D721Med (cell line): Measurements from ENCODE around the gene EIF5AL1.
"Not testable (repeated sequence)": the region's sequence is repeated elsewhere in the genome, so short reads cannot be mapped to it uniquely, and the experiment has no call there.

Experiments
- DNase-seq: peaks from one replicate; pipeline ENCODE4 v3.0.0; 2011; ENCODE audit warnings: low spot score; ENCODE audit not compliant: insufficient read length
- FAIRE-seq: peaks from 2 replicates; lab custom pipeline; 2011; peaks lifted over from hg19 to GRCh38; lab: Jason Lieb, UNC
- TF ChIP-seq, protein P1 (sequence below): IDR thresholded peaks from 2 replicates; pipeline ENCODE4 v1.5.1; 2012; ENCODE audit warnings: mild to moderate bottlenecking, control low read depth; ENCODE audit not compliant: insufficient read depth; ENCODE audit errors: missing control alignments

Gene EIF5AL1

DNA sequence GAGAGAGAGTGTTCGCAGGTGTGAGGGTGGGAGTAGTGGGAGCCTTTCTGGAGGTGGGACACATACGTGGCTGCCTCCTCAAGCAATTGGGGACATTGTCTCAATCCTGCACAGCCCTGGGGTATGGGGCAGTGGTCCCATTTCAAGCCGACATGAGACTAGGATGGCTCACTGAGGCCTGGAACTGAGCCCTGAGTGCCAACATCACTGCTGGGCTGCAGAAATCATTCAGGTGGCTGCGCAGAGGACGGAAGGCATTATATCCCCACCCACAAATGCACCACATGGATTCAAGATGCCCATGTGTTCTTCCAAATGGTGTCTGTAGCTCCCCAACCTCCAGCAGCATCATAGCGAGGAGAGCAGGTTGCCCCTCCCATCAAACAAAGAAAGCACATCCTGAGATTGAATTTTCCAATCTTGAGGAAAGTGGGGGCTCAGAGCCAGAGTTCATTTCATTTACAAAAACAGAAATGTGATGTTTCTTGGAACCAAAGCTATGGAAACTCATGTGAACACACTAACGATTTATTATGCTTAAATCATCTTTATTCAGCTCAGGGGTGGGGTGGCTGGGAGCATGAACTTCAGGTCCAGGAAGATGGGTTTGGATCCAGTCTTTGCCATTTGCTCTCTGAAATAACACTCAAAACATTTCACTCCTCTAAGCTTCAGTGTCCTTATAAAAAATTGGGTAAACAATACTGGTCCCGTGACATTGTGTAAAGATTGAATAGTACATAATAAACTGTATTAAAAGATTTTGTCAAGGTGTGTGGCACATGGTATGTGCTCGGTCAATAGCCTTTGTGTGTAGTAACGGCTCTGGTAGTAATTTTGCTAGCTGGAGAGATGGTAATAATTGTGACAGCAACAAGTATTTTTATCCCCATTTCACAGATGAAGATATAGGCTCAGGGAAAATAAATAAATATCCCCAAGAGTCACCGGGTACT is 43.3 kb downstream of the EIF5AL1 start:
- FAIRE-seq (no peak), DNase-seq (no peak)
- TF ChIP-seq, protein P1, sequence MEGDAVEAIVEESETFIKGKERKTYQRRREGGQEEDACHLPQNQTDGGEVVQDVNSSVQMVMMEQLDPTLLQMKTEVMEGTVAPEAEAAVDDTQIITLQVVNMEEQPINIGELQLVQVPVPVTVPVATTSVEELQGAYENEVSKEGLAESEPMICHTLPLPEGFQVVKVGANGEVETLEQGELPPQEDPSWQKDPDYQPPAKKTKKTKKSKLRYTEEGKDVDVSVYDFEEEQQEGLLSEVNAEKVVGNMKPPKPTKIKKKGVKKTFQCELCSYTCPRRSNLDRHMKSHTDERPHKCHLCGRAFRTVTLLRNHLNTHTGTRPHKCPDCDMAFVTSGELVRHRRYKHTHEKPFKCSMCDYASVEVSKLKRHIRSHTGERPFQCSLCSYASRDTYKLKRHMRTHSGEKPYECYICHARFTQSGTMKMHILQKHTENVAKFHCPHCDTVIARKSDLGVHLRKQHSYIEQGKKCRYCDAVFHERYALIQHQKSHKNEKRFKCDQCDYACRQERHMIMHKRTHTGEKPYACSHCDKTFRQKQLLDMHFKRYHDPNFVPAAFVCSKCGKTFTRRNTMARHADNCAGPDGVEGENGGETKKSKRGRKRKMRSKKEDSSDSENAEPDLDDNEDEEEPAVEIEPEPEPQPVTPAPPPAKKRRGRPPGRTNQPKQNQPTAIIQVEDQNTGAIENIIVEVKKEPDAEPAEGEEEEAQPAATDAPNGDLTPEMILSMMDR, result no peak

DNA sequence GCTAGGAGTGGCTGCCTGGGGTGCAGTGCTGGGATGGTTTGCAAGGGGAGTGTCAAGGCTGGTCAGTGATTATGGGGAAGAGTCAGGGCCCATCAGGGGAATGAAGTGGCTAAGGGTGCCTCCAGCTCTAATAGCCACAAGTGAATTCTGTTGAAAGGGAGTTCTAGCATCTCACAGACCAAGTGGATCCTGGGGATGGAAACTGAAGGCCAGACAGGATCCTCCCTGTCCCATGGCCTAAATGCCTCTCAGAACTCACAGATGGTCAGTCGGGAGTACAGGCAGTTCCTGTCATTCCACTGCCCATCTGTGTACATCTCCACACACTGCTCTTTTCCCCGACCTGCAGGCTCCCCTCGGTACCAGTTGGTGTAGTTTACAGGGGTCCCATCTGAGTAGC is 44.6 kb downstream of the EIF5AL1 start:
- not testable (repeated sequence) for DNase-seq, FAIRE-seq

DNA sequence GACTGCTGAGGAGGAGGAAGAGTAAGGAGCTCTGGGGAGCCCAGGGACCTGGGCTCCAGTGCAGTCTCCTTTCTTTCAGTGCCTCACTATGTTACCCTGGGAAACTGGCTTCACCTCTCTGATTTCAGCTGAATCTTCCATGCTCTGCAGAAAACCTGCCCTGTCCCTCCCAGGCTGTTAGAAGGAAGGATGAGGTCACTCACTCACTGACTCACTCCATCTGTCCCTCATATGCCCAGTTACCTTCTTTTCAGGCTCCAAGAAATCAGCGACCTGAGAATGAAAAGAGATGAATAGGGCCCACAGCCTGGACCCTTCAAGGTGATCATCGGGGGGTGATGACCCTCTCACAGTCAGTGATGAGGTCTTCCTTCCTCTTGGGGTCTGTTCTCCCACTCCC is 47.4 kb downstream of the EIF5AL1 start:
- DNase-seq, result no peak
- TF ChIP-seq, protein P1, result no peak
- no peak for FAIRE-seq

DNA sequence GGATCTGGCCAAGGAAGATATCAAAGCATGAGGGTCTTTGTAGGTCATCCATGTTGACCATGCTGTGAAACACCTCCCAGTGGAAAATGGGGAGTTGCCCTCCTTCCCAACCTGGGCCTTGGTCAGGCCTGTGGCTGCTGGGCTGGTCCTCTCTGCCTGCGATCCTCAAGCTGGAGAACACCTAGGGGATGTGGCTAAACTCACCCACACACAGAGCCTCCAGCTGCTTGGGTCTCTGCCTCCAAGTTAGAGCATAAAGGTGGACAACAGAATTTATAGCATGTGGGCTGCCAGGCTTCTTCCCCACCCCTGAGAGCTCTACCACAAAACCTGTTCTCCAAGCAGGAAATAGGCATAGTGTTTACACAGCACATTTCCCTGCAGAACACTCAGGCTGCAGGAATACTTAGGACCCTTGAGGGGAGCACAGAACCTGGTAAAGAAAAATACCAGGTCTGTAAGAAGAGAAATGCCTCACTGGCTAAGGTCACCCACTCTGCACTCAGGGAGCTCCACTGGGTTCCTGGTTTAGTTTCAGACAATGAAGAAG is 47.9 kb downstream of the EIF5AL1 start, which contains the start of gene SFTPA2:
Gene SFTPA2 (minus strand): TSS at position 248 of the 550 bp plus-strand sequence. CDS start 924 bp downstream, outside the sequence.
- FAIRE-seq, result no peak
- TF ChIP-seq, protein P1, result no peak
- no peak for DNase-seq

DNA sequence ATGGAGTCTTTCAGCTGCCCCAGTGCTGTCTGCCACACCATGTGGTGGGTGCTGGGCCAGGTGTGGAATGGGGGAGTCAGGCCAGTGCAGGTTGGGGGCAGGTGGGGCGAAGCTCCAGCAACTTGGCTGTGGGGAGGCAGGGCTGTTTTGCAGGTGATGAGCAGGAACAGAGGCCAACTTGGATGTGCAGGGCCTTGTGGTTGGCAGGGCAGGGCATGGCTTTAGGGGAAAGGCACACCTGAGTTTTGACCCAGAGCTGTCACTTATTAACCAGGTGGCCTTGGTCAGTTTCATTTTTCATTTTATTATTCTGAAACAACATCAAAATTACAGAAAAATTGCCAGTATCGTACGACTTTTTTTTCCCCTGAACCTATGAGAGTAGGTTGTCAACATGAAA is 48.9 kb downstream of the EIF5AL1 start:
- TF ChIP-seq, protein P1, result no peak
- no peak for FAIRE-seq

DNA sequence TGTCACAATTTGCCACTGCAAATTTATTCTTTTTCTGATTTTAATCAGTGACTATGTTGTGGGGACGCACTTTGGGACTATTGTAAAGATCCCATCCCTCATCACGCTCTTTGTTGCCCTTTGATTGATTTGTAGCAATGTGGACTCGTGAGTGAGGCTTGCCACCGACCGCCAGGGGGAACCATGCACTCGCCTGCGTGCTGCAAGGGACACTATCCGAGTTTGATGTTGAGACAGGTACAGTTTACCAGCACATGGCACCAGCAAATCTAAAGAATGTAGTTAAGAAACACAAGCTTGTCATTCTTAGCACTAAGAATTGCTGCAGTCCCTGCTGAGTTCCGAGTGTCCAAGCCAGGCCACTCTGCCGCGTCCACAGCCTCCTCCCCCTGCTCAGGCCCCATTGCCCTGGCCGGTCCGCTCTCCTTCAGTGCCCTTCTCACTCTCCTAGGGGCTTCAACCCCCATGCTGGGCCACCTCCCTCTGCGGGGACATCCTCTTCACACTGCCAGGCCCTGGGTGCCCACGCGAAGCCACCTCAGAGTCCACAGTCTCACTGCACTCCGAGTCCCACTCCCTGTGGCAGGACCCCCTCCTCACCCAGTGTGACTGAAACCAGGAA is 49.9 kb downstream of the EIF5AL1 start:
- DNase-seq (peak; percentile 55), FAIRE-seq (no peak)
- TF ChIP-seq, protein P1, result peak; percentile 84

More for the DNA sequence above, 48.9 kb downstream of the EIF5AL1 start:
- no peak for DNase-seq

DNA sequence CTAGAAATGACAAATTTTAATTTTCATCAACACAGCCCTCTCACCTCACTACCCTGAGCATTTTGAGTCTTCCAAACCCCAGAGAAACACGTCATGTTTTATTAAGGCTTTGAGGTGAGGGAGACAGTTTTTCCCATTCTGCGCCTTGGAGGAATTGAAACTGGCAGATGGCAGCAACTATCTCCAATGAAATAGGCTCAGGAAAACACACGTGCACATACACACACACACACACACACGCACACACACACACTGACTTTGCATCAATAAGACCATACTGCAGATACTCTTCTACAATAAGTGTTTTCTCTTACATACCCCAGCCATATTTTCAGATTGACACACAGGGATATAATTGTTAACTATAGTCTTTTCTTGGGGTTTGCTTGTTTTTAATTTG is 51.1 kb downstream of the EIF5AL1 start:
- TF ChIP-seq, protein P1, result no peak
- DNase-seq, result no peak
- FAIRE-seq, result no peak
